ENCODE results near the gene SSTR3. TPM values are rescaled to one million over a fixed set of nuclear protein-coding genes. Genes with fewer than 3 reads are reported as not detected.

Gene SSTR3
- total RNA-seq, 1 donor from 2014 or later: 0.06 TPM

GRCh38 chr22:37229012-37229804, 16.9 kb upstream of the SSTR3 start:
- no peak for DNase-seq (ENCODE audit: low spot score)

GRCh38 chr22:37228106-37229011, 16.1 kb upstream of the SSTR3 start:
- no peak for DNase-seq (ENCODE audit: low spot score)

- no peak for DNase-seq (ENCODE audit: low spot score)
Measured at GRCh38 chr22:37226514-37226913, 14.2 kb upstream of the SSTR3 start.

- no peak for DNase-seq (ENCODE audit: low spot score)
Measured at GRCh38 chr22:37226087-37226486, 13.8 kb upstream of the SSTR3 start.

GRCh38 chr22:37225481-37225880, 13.2 kb upstream of the SSTR3 start:
- DNase-seq (ENCODE audit: low spot score): no peak

GRCh38 chr22:37224757-37225420, 12.6 kb upstream of the SSTR3 start:
- no peak for DNase-seq (ENCODE audit: low spot score)

- DNase-seq (ENCODE audit: low spot score): no peak
Measured at GRCh38 chr22:37223965-37224551, 11.8 kb upstream of the SSTR3 start.

GRCh38 chr22:37222440-37222971, 10.2 kb upstream of the SSTR3 start:
- DNase-seq (ENCODE audit: low spot score): no peak

- no peak for DNase-seq (ENCODE audit: low spot score)
Measured at GRCh38 chr22:37221424-37222333, 9.4 kb upstream of the SSTR3 start.

GRCh38 chr22:37220543-37220981, 8.3 kb upstream of the SSTR3 start:
- DNase-seq (ENCODE audit: low spot score): no peak

- DNase-seq (ENCODE audit: low spot score): no peak
Measured at GRCh38 chr22:37219533-37219932, 7.3 kb upstream of the SSTR3 start.

- DNase-seq (ENCODE audit: low spot score): no peak
Measured at GRCh38 chr22:37218771-37219411, 6.6 kb upstream of the SSTR3 start.

- no peak for DNase-seq (ENCODE audit: low spot score)
Measured at GRCh38 chr22:37218399-37218770, 6.1 kb upstream of the SSTR3 start.

GRCh38 chr22:37215890-37216289, 3.6 kb upstream of the SSTR3 start:
- DNase-seq (ENCODE audit: low spot score): no peak

- no peak for DNase-seq (ENCODE audit: low spot score)
Measured at GRCh38 chr22:37214731-37215030, 2.4 kb upstream of the SSTR3 start.

GRCh38 chr22:37213941-37214730, 1.9 kb upstream of the SSTR3 start:
- no peak for DNase-seq (ENCODE audit: low spot score)

- DNase-seq (ENCODE audit: low spot score): no peak
Measured at GRCh38 chr22:37213218-37213855, 1.1 kb upstream of the SSTR3 start.

- no peak for DNase-seq (ENCODE audit: low spot score)
Measured at GRCh38 chr22:37211866-37212173, 457 bp downstream of the SSTR3 start.

Measured in mucosa of gallbladder (tissue), 1 donor.